DMS 273 (cell line): ENCODE results near the gene DIAPH2.
A peak's percentile ranks its signal among the peaks of the same experiment; 100 is the strongest.

Experiments used
- DNase-seq: peaks from one replicate; lab custom pipeline; 2025; ENCODE audit not compliant: unreplicated experiment; lab: John Stamatoyannopoulos, UW

The DIAPH2 gene

GRCh38 chrX:97284531-97284930 is 599.9 kb downstream of the DIAPH2 start:
- no peak for DNase-seq

- no peak for DNase-seq
These were observed 605.6 kb downstream of the DIAPH2 start for GRCh38 chrX:97290199-97290598.

- no peak for DNase-seq
These were observed 609.4 kb downstream of the DIAPH2 start for GRCh38 chrX:97294041-97294440.

GRCh38 chrX:97295954-97296353 is 611.3 kb downstream of the DIAPH2 start:
- DNase-seq: no peak

- no peak for DNase-seq
These were observed 622.3 kb downstream of the DIAPH2 start for GRCh38 chrX:97306771-97307470.

GRCh38 chrX:97308171-97308570 is 623.5 kb downstream of the DIAPH2 start:
- no peak for DNase-seq

GRCh38 chrX:97309487-97310116 is 625.0 kb downstream of the DIAPH2 start:
- no peak for DNase-seq

GRCh38 chrX:97310373-97310772 is 625.7 kb downstream of the DIAPH2 start:
- DNase-seq: no peak

GRCh38 chrX:97311066-97311778 is 626.6 kb downstream of the DIAPH2 start:
- no peak for DNase-seq

- DNase-seq: no peak
These were observed 629.7 kb downstream of the DIAPH2 start for GRCh38 chrX:97314345-97314744.

- DNase-seq: peak; percentile 37
These were observed 631.3 kb downstream of the DIAPH2 start for GRCh38 chrX:97315939-97316338.

- no peak for DNase-seq
These were observed 635.7 kb downstream of the DIAPH2 start for GRCh38 chrX:97320305-97320704.

- no peak for DNase-seq
These were observed 637.8 kb downstream of the DIAPH2 start for GRCh38 chrX:97322401-97322800.

- DNase-seq: no peak
These were observed 641.8 kb downstream of the DIAPH2 start for GRCh38 chrX:97326456-97326855.

GRCh38 chrX:97328853-97329390 is 644.3 kb downstream of the DIAPH2 start:
- no peak for DNase-seq

- no peak for DNase-seq
These were observed 645.5 kb downstream of the DIAPH2 start for GRCh38 chrX:97330151-97330550.

- DNase-seq: no peak
These were observed 648.3 kb downstream of the DIAPH2 start for GRCh38 chrX:97332963-97333362.

- DNase-seq: no peak
These were observed 650.2 kb downstream of the DIAPH2 start for GRCh38 chrX:97334850-97335249.

GRCh38 chrX:97344724-97345123 is 660.1 kb downstream of the DIAPH2 start:
- no peak for DNase-seq

- peak; percentile 22 for DNase-seq
These were observed 674.3 kb downstream of the DIAPH2 start for GRCh38 chrX:97358941-97359340.

GRCh38 chrX:97363843-97364242 is 679.2 kb downstream of the DIAPH2 start:
- DNase-seq: no peak

- no peak for DNase-seq
These were observed 681.6 kb downstream of the DIAPH2 start for GRCh38 chrX:97366237-97366636.
